C4-2B (cell line): Measurements from ENCODE around the gene GRIK2.
"Not testable (repeated sequence)": the region's sequence is repeated elsewhere in the genome, so short reads cannot be mapped to it uniquely, and the experiment has no call there.

Experiments used
- ZFX ChIP-seq: fragments of 450-650 bp; IDR thresholded peaks from 2 replicates; pipeline ENCODE4 v1.6.1; 2017
- TF ChIP-seq, protein P1 (sequence below): fragments of 450-650 bp; conservative IDR thresholded peaks from 2 replicates; pipeline ENCODE4 v1.5.1; 2017; ENCODE audit warnings: mild to moderate bottlenecking

DNA sequence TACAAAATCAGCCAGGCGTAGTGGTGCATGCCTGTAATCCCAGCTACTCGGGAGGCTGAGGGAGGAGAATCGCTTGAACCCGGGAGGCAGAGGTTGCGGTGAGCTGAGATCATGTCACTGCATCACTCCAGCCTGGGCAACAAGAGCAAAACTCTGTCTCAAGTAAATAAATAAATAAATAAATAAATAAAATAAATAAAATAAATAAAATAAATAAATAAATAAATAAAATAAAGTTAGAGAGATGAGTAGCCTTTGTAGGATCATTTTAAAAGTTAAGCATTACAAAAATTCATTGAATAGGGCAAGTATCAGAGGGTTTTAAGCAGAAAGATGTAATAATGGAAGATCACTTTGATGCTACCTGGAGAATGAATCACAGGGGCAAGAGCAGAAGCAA, 9.8 kb upstream of the GRIK2 start:
- TF ChIP-seq, protein P1, sequence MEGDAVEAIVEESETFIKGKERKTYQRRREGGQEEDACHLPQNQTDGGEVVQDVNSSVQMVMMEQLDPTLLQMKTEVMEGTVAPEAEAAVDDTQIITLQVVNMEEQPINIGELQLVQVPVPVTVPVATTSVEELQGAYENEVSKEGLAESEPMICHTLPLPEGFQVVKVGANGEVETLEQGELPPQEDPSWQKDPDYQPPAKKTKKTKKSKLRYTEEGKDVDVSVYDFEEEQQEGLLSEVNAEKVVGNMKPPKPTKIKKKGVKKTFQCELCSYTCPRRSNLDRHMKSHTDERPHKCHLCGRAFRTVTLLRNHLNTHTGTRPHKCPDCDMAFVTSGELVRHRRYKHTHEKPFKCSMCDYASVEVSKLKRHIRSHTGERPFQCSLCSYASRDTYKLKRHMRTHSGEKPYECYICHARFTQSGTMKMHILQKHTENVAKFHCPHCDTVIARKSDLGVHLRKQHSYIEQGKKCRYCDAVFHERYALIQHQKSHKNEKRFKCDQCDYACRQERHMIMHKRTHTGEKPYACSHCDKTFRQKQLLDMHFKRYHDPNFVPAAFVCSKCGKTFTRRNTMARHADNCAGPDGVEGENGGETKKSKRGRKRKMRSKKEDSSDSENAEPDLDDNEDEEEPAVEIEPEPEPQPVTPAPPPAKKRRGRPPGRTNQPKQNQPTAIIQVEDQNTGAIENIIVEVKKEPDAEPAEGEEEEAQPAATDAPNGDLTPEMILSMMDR, result not testable (repeated sequence)
- not testable (repeated sequence) for TF ChIP-seq ZFX
